IMR-90 (cell line): Measurements from ENCODE around the gene FOXM1. TPM values are rescaled to one million over a fixed set of nuclear protein-coding genes. Genes with fewer than 3 reads are reported as not detected.

Source experiments
- ATAC-seq: fragments of 200-7000 bp; cut with Tn5 transposase; 2 replicates; pipeline ENCODE4 v1.9.1; 2020; ENCODE audit warnings: low read depth, mild to moderate bottlenecking, moderate library complexity
- BruUV-seq: library from RNA; stranded (reverse); fragments of 400-500 nt; replicated peaks from 2 replicates; lab custom pipeline; 2021; lab: Mats Ljungman, UMichigan
- CTCF ChIA-PET: fragments of 300-600 bp; formaldehyde crosslinking; extraction: SDS; loops from one replicate; lab custom pipeline; 2021; ENCODE audit warnings: antibody characterized with exemption; lab: Yijun Ruan, JAX
- POLR2A ChIA-PET: fragments of 300-600 bp; sonication (Branson Sonifier 250); formaldehyde crosslinking; loops from one replicate; lab custom pipeline; 2022; ENCODE audit warnings: antibody characterized with exemption; ENCODE audit not compliant: unreplicated experiment; lab: Charles Lee
- DNase-seq: peaks from one replicate; pipeline ENCODE4 v3.0.0; 2013
- H2AFZ ChIP-seq: replicated peaks from 2 replicates; pipeline ENCODE3; 2013; ENCODE audit warnings: low read length, mild to moderate bottlenecking; ENCODE audit not compliant: poor library complexity
- H2AK5ac ChIP-seq: 2 replicates; pipeline ENCODE4 v1.6.1; 2013; ENCODE audit warnings: low read depth, low read length, inconsistent platforms
- H2AK9ac ChIP-seq: replicated peaks from 2 replicates; pipeline ENCODE3; 2013; ENCODE audit warnings: mild to moderate bottlenecking, low read depth, low read length, moderate library complexity; ENCODE audit not compliant: poor library complexity
- H2BK120ac ChIP-seq: 2 replicates; pipeline ENCODE4 v1.6.1; 2013; ENCODE audit warnings: low read depth, low read length, inconsistent platforms
- H2BK15ac ChIP-seq: 3 replicates; pipeline ENCODE4 v1.6.1; 2013; ENCODE audit warnings: low read depth, low read length, inconsistent platforms
- H2BK20ac ChIP-seq: 2 replicates; pipeline ENCODE4 v1.6.1; 2013; ENCODE audit warnings: low read depth, mild to moderate bottlenecking, inconsistent platforms, low read length, moderate library complexity
- H2BK5ac ChIP-seq: 2 replicates; pipeline ENCODE4 v1.6.1; 2013; ENCODE audit warnings: mild to moderate bottlenecking, low read depth, low read length, inconsistent platforms; ENCODE audit not compliant: poor library complexity, severe bottlenecking
- H3K14ac ChIP-seq: replicated peaks from 2 replicates; pipeline ENCODE4 v1.6.1; 2013; ENCODE audit warnings: low read depth, low read length, inconsistent platforms
- H3K18ac ChIP-seq: 2 replicates; pipeline ENCODE4 v1.6.1; 2013; ENCODE audit warnings: low read depth, low read length, control low read depth
- H3K23ac ChIP-seq: 2 replicates; pipeline ENCODE4 v1.6.1; 2013; ENCODE audit warnings: low read depth, low read length, inconsistent platforms
- H3K27ac ChIP-seq: 2 replicates; pipeline ENCODE4 v1.5.1; 2013; ENCODE audit warnings: mild to moderate bottlenecking, control low read depth, low read length; ENCODE audit not compliant: insufficient read depth
- H3K27me3 ChIP-seq: 2 replicates; pipeline ENCODE4 v1.6.1; 2013; ENCODE audit warnings: low read length; ENCODE audit not compliant: control insufficient read depth, insufficient read depth
- H3K36me3 ChIP-seq: 2 replicates; pipeline ENCODE4 v1.6.1; 2013; ENCODE audit warnings: low read length, mixed read lengths; ENCODE audit not compliant: control insufficient read depth, insufficient read depth
- H3K4ac ChIP-seq: 2 replicates; pipeline ENCODE4 v1.6.1; 2013; ENCODE audit warnings: low read depth, low read length, inconsistent platforms
- H3K4me1 ChIP-seq: 2 replicates; pipeline ENCODE4 v1.6.1; 2013; ENCODE audit warnings: low read length, mixed read lengths; ENCODE audit not compliant: control insufficient read depth, insufficient read depth
- H3K4me2 ChIP-seq: 2 replicates; pipeline ENCODE4 v1.6.1; 2013; ENCODE audit warnings: low read depth, mild to moderate bottlenecking, control low read depth, low read length, moderate library complexity
- H3K4me3 ChIP-seq: 2 replicates; pipeline ENCODE4 v1.5.1; 2013; ENCODE audit warnings: low read depth, mild to moderate bottlenecking, control low read depth, low read length, moderate library complexity; ENCODE audit not compliant: insufficient read depth
- H3K56ac ChIP-seq: 2 replicates; pipeline ENCODE4 v1.6.1; 2013; ENCODE audit warnings: low read length, inconsistent platforms; ENCODE audit not compliant: insufficient read depth; ENCODE audit errors: extremely low read depth
- H3K79me1 ChIP-seq, 2 experiments: 2 replicates each; pipeline ENCODE4 v1.6.1; 2013; ENCODE audit warnings: low read length in 2 of 2, inconsistent platforms in 1 of 2, low read depth in 1 of 2
- H3K9ac ChIP-seq: 2 replicates; pipeline ENCODE4 v1.6.1; 2013; ENCODE audit warnings: low read depth, low read length, control low read depth
- H3K9me1 ChIP-seq: 2 replicates; pipeline ENCODE4 v1.6.1; 2013; ENCODE audit warnings: low read length, inconsistent platforms; ENCODE audit not compliant: insufficient read depth
- H3K9me3 ChIP-seq: 2 replicates; pipeline ENCODE4 v1.6.1; 2013; ENCODE audit warnings: low read length; ENCODE audit not compliant: control insufficient read depth, insufficient read depth
- H4K20me1 ChIP-seq: 2 replicates; pipeline ENCODE4 v1.6.1; 2013; ENCODE audit warnings: low read length, inconsistent platforms; ENCODE audit not compliant: insufficient read depth
- H4K5ac ChIP-seq: 2 replicates; pipeline ENCODE4 v1.6.1; 2013; ENCODE audit warnings: mild to moderate bottlenecking, low read depth, low read length, control low read depth
- H4K8ac ChIP-seq, 2 experiments: 2 replicates each; pipeline ENCODE4 v1.6.1; 2013; ENCODE audit warnings: low read depth in 2 of 2, low read length in 2 of 2, control low read depth in 1 of 2, inconsistent platforms in 1 of 2
- H4K91ac ChIP-seq: 2 replicates; pipeline ENCODE4 v1.6.1; 2013; ENCODE audit warnings: low read depth, low read length, inconsistent platforms; ENCODE audit not compliant: insufficient read depth
- CEBPB ChIP-seq: IDR thresholded peaks from 2 replicates; pipeline ENCODE4 v1.6.1; 2012; ENCODE audit warnings: low read depth, low read length, improper control_type of control experiment
- CTCF ChIP-seq: conservative IDR thresholded peaks from 2 replicates; pipeline ENCODE4 v1.5.1; 2012; ENCODE audit warnings: mild to moderate bottlenecking, low read depth, low read length, improper control_type of control experiment
- RAD21 ChIP-seq: IDR thresholded peaks from 2 replicates; pipeline ENCODE4 v1.6.1; 2012; ENCODE audit warnings: low read length, improper control_type of control experiment
- WGBS, 2 experiments: methylation state at CpG; one replicate each; pipeline versions ENCODE4 v1.1.5 to v1.1.7; 2013; ENCODE audit warnings: missing lambda C conversion rate in 2 of 2; ENCODE audit not compliant: insufficient read length in 1 of 2; ENCODE audit errors: extremely low coverage in 2 of 2; 5-methylcytosine and 5-hydroxymethylcytosine counted together
- dilution Hi-C: fragments of 300-500 bp; cut with HindIII; formaldehyde crosslinking; loops from one replicate; pipeline ENCODE4 v1.14.3; 2018; ENCODE audit warnings: low sequenced_read_pairs; ENCODE audit not compliant: unreplicated experiment
- in situ Hi-C: fragments of 300-500 bp; cut with MboI; formaldehyde crosslinking; loops from 3 replicates; pipeline ENCODE4 v1.14.3; 2019; ENCODE audit warnings: low sequenced_read_pairs, inconsistent platforms, mixed read lengths
- intact Hi-C: fragments of 100-400 bp; cut with micrococcal nuclease; formaldehyde crosslinking; loops from 2 replicates; pipeline ENCODE4 v1.10.0; 2022
- polyA plus RNA-seq, 3 experiments: library from polyadenylated mRNA; depleted of rRNA; stranded (reverse); fragments of >200 nt; gene quantifications; 2 replicates each; pipeline ENCODE4 v1.2.3, GENCODE V29; 2012; ENCODE audit warnings: low replicate concordance in 1 of 3
- total RNA-seq: library from RNA; depleted of rRNA; stranded (reverse); fragments of >200 nt; gene quantifications from 2 replicates; pipeline ENCODE4 v1.2.3, GENCODE V29; 2012

Gene FOXM1
- total and polyA plus RNA-seq, 2 of the 4 experiments (the other 2 are of a cell fraction), result 14.9 to 29.3 TPM

GRCh38 chr12:2834581-2835491 lies 42.1 kb downstream of the FOXM1 start, which contains the start of gene NRIP2:
Gene NRIP2, minus strand, starts transcription at chr12:2835035. Its CDS starts 52 bp downstream, at chr12:2834983.
- POLR2A ChIA-PET, result no interaction called here
- no peak within 1 kb of the TSS for H3K4me3 ChIP-seq

More at GRCh38 chr12:2834581-2835491, 42.1 kb downstream of the FOXM1 start, which contains the start of gene NRIP2:
- no peak within 1 kb of the TSS for H2BK5ac ChIP-seq
- H3K4me1 ChIP-seq, result peaks cover 7% of the 10 kb centered on the region
- H2BK15ac ChIP-seq, result no peak within 1 kb of the TSS
- H3K27ac ChIP-seq, result no peak within 1 kb of the TSS
- 0 out of 2 replicates have a peak, but pooled peaks cover 2% of the 10 kb centered on the region for H3K9me1 ChIP-seq
- no TSS peak for BruUV-seq
- CTCF ChIA-PET, result interaction anchor here (0.7 kb wide), 1 partner anchor 19 kb away, joined by 3 read pairs; no protein-coding TSS in a partner anchor
- H3K4ac ChIP-seq, result 0 out of 2 replicates have a peak within 1 kb of the TSS, but pooled peaks have one; percentile 35
- 15% methylated on average over 10 of the region's 32 CpGs; no CpG with 5 or more reads in 1 of the 2 experiments for WGBS, 2 experiments
- H3K9me3 ChIP-seq, result no peaks in the 10 kb centered on the region
- H2AK5ac ChIP-seq, result no peak within 1 kb of the TSS
- H2AK9ac ChIP-seq, result peak within 1 kb of the TSS; percentile 58
- no peaks in the 10 kb centered on the region for H3K79me1 ChIP-seq
- peak; percentile 88 for ATAC-seq
- no peak within 1 kb of the TSS for H3K14ac ChIP-seq
- in situ Hi-C loops, result no loop called here
- H3K56ac ChIP-seq, result no peak within 1 kb of the TSS
- no peak within 1 kb of the TSS for H3K9ac ChIP-seq
- no peaks in the 10 kb centered on the region for H4K20me1 ChIP-seq
- H3K23ac ChIP-seq, result no peak within 1 kb of the TSS
- H4K91ac ChIP-seq, result no peak within 1 kb of the TSS
- H4K8ac ChIP-seq, result no peak within 1 kb of the TSS
- peak; percentile 30 for TF ChIP-seq RAD21
- TF ChIP-seq CTCF, result 0 out of 2 replicates have a peak, but pooled peaks have one; percentile 33
- TF ChIP-seq CEBPB, result no peak
- intact Hi-C loops, result no loop called here
- peak within 1 kb of the TSS; percentile 85 for H2AFZ ChIP-seq
- no peak within 1 kb of the TSS for H2BK20ac ChIP-seq
- dilution Hi-C loops, result no loop called here
- H3K36me3 ChIP-seq, result peaks cover 4% of the 10 kb centered on the region
- DNase-seq, result peak; percentile 73
- no peak within 1 kb of the TSS; the same call in 1 of the 2 replicates for H3K18ac ChIP-seq
- H3K27me3 ChIP-seq, result no peaks in the 10 kb centered on the region
- no peak within 1 kb of the TSS for H4K5ac ChIP-seq
- no peak within 1 kb of the TSS; the same call in 1 of the 2 replicates for H2BK120ac ChIP-seq
- peak within 1 kb of the TSS; percentile 22; the same call in 1 of the 2 replicates for H3K4me2 ChIP-seq
